HG02938 (cell line): ENCODE measurements around the gene COPB2.
A peak's percentile ranks its signal among the peaks of the same experiment; 100 is the strongest.
"Not testable (repeated sequence)": the region's sequence is repeated elsewhere in the genome, so short reads cannot be mapped to it uniquely, and the experiment has no call there.

Experiments
- ATAC-seq: cut with Tn5 transposase; IDR thresholded peaks from one replicate; pipeline ENCODE4 v1.9.1; 2021; ENCODE audit warnings: mild to moderate bottlenecking, moderate library complexity; ENCODE audit not compliant: unreplicated experiment

COPB2 gene

DNA sequence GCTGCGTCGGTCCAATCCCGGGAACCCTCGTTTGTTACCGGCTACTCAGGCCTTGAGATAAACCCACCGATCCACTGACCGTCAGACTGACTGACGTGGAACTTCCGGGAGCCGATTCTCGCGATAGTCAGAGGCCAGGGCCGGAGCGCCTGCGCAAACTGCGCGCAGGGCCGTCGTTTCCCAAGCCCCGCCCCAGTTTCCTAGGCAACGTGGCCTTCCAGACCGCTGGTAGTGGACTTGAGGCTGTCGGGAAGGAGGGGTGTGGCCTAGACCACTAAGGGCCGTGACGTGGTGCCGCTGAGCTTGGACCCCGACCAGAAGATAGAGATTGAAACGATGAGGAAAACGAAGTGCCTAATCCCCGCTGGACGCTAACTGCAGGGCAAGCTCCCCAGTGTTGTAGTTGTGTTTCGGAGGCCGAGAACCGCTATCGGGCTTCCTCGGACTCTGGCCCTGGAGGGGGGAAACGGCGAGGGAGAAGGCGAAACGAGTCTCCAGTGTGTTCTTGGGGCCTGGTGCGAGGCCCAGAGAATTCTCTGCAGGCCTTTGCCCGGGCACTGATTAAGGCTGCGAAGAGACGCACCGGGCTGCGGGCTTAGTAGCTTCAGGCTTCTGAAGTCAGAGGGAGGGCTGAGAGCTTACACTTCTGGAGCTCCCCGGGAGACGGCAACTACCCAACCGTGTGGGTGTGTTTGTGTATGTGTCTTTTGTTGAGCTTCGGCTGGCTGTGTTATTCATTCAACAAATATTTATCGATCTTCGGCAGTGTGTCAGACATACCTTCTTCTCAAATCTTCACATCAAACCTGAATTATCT is at the start of gene COPB2:
Gene COPB2, minus strand, starts transcription at position 96 of the 817 bp plus-strand sequence. CDS start 97 bp downstream, outside the sequence.
- ATAC-seq: peak; percentile 95

DNA sequence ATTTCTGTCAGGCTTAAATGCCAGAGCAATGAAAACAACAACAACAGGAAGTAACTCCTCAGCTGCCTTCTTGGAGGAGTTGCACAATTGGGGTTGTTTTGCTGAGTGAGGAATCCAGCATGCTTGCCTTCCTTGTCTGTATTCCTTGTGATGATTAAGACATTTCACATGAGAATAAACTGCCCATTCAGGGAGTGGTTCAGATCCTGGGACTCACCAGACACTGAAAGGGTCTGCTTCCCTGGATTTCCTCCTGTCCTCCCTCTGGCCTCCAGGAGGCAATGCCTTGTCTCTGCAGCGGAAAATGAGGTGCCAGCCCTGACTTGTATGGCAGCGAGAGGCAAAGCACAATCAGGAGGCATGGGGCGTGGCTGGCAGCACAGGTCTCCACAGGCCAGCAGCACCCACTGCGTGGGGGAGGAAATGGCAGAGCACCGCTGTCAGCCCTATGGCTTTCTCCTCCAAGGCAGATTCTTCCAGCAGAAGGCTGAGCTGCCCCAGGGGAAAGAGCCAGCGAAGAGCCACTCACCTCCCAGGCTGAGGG is 45.4 kb upstream of the COPB2 start:
- no peak for ATAC-seq

DNA sequence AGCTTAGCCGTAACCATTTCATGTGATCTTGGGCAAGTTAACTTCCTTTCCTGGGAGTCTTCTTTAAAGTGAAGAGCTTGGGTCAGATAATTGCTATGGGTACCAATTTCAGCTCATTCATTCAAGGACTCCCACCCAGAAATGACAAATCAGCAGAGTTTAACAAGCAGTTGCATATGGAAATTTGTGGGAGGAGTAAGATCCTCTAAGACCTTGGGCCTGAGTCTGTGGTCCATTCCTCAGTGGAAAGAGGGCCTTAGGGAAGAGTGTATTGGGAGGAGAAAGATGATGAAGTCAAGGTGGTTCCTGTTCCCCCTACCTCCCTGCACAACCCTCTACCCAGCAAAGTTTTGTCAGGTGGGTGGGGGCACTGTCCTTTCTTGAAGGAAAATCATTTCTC is 44.8 kb upstream of the COPB2 start:
- no peak for ATAC-seq

DNA sequence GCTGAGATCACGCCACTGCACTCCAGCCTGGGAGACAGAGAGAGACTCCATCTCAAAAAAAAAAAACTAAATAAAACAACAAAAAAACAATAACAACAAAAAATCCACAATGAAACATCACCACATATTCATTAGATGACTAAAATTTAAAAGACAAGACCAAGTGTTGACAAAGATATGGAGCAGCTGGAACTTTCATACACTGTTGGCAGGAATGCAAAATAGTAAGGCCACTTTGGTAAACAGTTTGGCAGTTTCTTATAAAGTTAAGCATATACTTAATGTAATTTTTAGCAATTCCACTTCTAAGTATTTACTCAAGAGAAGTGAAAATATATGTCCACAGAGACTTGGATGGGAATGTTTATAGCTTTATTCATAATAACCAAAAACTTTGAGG is 43.6 kb upstream of the COPB2 start:
- ATAC-seq: no peak

DNA sequence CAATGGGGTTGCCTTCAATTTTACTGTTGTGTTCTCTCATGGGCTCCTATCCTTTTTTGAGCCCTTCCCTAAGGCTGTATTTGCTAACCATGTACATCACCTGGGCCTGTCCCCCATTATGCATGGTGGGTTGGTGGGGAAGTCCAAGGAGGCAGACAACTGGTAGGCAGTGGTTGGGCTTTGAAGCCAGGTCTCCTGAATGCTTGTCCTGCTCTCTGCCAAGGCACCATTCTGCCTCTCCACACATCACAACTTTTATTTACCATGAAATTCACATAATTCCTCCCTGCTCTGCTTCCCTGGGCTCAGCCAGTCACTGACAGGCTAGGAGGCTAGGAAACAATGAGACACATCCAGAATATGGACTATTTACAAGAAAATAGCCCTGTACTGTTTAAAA is 41.0 kb upstream of the COPB2 start:
- no peak for ATAC-seq

DNA sequence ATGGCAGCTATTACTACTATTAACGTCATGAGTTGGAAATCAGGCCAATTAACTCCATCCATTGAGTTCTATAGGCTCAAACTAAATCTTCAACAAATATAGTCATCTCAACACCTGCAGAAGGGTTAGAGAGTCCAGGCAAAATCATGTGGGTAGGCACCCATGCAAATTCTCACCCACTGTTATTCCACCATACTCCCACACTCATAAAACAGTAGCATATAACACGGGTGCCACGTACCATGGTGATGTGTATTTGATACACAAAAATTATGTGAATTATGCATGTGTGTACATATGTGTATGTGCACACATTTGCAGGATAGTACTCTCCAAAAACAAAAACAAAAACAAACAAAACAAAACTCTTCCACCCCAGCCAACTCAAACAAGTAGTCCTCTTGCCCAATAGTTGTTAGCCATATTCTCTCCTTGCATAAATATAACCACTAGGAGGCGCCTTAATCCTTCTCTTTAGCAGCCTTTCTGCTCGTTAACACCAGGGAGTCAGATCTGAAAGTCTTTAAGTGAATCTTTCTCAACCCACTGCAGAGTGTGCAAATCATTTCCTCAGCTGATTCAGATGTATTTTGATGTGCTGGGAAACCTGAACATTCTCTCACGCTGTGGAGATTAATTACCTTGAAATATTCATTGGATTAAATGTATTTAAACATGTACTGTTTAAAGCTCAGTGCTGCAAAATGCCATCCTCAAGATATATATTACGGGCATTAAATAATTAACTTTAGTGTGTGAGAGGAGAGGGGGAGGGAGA is 38.0 kb upstream of the COPB2 start:
- peak; percentile 86 for ATAC-seq

DNA sequence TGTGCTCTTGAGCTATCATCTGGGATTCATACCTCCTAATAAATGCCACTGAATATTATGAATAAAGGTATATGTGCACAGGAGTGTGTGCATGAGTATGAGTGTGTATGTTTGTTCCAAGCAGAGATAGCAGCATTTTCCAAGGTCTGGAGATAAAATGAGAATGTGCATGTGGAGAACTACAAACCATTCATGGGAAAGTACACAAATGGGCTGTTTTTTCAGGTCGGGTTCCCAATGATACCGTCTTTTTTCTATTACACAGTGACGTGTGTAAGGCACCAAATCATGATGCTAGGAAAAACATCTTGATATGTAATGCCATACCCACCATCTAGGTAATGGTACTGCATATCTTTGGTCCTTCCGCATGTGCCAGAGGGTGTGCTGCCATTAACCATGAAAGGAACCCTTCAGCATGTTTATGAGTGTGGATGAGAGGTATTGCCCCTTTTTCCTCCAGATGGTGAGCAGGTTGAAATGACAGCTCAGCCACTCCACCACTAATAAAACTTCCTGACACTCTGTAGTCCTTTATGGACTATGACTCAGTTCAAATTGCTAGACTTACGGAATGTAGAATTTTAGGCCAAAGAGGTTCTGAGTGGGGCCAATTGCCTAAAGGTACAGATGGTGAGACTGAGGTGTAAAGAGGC is 36.4 kb upstream of the COPB2 start:
- no peak for ATAC-seq

DNA sequence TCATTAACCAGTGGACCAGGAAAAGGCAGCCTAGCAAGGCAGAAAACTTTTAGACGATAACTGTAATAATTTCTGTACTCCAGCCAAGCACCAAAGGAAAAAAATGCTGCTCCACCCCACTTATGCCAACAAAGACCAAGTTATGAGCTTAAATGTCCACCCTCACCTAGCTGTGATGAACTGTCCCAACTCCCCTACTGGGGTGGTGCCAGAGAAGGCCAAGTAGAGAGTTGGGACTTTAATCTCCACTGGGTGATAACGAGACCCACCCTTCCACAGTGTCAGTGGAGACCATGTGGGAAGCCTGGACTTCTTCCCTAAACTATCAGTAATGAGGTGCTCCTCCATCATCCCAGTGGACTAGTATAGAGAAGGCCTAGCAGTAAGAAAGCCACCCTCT is 33.8 kb upstream of the COPB2 start:
- no peak for ATAC-seq

DNA sequence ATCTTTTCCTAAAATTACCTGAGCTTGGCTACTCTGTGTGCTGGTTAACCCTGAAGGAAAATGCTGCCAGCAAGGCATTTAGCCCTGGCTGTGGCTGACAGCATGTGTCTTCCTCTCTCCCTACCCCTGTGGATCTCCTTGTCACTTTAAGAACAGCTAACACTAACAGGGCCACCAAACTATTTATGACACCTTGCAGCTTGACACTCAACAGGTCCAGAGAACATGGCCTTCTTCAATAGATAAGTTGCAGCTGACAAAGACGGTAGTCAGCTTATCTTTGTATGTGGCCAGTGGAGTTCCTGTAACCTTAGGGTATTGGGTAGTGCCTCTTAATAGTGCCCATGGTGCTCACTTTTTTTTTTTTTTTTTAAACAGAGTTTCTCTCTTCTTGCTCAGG is 32.0 kb upstream of the COPB2 start:
- no peak for ATAC-seq

DNA sequence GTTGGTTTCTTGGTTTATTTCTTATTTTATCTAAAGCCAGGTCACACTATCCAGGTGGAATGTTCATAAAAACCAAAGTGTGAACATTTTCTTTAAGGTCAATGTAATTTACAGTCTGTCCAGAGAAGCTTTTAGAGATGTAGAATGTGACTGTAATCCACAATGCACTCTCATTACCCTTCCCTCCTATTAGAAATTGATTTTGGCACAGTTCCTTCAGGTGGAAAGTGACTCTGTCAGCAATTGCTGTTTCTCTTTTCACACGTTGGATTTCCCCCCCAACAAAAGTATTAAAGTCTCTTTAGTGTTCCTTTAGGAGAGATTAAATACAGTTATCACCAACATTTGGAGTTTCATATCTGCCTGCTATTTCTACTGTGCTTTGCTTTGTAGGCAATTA is 31.6 kb upstream of the COPB2 start:
- no peak for ATAC-seq

DNA sequence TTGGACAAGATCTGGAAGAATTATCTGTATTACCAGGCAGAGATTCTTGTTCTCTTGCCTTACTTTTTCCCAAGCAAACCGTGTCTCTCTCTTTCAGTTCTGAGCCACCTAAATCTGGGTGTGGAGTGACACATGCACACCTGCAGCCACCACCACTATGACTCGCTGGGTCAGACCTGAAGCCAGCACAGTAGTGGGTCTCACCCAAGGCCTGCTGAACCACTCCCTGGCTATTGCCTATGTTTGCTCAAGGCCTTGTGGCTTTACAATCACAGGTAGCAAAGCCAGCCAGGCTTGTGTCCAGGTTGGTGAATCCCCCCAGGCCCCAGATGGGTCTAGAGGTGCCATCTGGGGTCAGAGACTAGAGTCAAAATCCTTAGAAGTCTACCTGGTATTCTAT is 28.7 kb upstream of the COPB2 start:
- no peak for ATAC-seq

DNA sequence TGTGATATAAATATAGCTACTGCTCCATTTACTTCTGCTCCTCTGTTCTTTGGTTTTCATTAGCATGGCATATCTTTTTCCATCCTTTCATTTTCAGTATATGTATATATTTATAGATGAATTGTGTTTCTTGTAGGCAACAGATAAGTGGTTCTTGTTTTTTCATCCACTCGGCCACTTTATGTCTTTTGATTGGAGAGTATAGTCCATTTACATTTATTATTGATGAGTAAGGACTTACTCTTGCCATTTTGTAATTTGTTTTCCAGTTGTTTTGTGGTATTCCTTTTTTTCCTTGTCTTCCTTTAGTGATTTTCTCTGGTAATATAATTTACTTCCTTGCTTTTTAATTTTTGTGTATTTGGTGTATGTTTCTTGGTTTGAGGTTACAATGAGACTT is 26.8 kb upstream of the COPB2 start:
- no peak for ATAC-seq

DNA sequence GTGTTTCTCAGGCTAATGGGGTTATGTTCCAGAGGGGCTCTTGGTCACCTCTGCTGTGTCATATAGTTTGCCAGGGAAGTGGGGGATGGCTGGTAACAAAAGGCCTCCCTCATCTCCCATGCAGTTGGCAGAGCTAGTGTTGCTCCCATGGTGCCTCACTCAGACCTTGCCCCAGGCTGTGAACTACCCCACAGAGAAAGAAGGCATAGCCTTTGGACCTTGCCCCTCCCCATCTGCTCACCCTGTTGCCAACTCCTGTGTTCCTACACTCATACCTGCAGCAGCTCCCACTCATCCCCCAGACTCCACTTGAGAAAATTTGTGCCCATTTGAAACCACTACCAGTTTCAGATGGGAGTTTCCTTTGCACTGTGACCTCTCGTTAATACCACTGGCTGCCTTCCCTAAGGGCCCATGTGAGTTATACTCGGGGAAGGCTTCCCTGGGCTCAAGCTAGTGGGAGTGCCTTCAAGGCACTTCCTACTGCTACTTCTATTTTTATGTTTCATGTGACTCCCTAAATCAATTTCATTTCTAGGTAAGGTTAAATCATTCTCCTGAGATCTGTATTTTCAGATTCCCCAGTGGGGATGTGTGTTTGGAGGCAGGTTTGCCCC is 25.3 kb upstream of the COPB2 start:
- ATAC-seq: no peak

DNA sequence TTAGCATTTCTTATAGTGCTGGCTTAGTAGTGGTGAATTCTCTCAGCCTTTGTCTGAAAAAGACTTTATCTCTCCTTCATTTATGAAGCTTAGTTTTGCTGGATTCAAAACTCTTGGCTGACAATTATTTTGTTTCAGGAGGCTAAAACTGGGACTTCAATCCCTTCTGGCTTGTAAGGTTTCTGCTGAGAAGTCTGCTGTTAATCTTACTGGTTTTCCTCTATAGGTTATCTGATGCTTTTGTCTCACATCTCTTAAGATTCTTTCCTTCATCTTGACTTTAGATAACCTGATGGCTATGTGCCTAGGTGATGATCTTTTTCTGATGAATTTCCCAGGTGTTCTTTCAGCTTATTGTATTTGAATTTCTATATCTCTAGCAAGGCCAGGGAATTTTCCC is 23.4 kb upstream of the COPB2 start:
- ATAC-seq: not testable (repeated sequence)

DNA sequence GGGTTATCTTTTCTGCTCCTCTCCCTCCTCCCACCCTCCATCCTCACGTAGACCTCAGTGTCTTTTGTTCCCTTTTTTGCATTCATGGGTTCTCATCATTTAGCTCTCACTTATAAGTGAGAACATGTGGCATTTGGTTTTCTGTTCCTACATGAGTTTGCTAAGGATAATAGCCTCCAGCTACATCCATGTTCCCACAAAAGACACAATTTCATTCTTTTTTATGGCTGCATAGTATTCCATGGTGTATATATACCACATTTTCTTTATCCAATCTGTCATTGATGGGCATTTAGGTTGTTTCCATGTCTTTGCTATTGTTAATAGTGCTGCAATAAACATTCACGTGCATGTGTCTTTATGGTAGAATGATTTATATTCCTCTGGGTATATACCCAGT is 11.7 kb upstream of the COPB2 start:
- not testable (repeated sequence) for ATAC-seq

DNA sequence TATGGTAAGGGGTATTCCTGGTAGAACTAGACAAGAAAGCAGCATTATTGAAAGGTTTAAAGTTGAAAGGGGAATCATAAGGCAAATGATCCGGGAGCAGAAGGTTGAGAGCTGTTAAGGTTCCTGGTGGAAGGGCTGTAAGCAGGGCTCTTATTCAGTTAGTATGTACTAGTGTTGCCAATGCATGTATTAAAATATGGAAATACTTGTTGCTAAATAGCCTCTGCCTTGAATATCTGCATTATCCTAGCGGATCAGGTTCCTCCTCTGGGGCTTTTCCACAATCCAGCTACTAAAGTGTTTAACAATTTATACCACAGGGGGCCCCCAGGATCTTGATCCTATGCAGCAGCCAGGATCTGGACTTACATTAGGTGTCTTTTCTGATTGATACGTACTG is 7.3 kb upstream of the COPB2 start:
- ATAC-seq: no peak

DNA sequence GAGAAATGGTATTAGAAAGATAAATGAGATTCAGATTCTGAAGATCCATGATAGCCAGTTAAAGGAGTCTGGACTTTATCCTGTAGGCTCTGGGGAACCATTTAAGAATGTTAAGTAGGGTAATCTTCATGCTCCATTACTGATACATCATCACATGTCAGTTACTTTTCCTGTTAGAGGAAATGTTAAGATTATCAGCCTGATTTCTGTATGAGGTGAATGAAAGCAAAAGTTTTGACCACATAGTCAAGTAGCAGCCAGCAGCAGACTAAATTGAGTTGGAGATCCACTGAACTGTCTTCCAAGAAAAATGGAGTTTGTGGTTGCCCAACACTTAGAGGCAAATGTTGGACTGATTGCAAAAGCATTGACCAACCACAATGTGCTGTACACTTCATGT is 4.7 kb upstream of the COPB2 start:
- ATAC-seq: no peak

DNA sequence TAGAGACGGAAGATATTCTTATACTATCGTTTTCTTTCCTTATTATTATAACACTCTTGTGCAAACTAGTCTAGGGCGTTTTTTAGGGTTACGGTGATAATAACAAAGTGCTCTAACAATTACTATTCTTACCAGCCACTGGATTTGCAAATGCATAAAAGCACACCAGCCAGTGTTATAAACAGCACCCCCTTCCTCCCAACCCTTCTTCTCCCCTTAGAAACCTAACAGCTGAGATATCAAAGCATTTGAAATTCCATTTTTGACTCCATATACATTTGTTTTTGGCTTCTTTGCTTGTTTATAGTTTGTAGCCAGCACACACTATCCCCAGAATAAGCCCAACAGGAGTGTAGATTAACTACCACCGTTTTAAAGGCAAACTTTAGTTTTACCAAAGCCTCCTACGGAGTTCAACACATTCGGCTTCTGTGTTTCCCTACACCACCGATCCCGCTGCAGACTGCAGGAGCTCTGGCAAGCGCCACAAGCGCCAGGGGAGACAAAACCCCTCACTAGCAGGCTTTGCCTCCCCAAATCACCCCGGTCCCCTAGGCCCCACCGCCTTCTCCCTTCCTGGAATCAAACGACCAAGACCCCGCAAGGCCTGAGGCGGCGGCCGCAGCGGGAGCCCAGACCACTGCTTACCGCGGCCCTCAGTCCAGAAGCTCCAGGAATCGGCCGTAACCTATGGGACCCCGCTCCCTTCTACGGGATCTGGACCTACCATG is 461 bp downstream of the COPB2 start:
- peak; percentile 28 for ATAC-seq

DNA sequence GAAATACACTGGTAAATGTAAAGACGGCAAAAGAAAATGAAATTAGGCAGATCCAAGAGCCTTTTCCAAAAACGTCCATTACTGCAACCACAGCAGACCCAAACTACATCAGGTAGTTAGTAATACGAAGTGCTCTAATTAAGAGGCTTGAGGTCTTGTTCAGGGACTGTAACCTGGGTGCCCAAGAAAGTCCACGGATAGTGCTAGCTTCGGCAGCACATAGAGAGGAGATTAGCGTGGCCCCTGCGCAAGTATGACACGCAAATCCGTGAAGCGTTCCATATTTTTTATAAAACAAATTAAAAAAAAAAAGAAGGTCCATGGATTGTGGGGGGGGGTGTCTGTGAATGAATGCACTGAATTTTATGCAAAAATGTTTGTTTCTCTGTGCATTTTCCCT is 1.4 kb downstream of the COPB2 start:
- no peak for ATAC-seq

DNA sequence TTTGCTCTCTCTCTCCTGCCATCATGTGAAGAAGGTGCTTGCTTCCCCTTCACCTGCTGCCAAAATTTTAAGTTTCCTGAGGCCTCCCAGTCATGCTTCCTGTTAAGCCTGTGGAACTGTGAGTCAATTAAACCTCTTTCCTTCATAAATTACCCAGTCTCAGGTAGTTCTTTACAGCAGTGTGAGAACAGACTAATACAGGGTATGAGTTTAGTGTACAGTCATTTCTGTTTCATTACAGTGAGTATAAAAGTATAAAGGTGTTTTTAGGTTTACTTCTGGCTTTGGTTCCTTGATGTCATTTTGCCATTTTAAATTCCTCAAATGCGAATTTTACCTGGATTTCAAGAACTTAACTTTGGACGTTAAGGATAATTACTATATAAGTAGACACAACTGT is 7.2 kb downstream of the COPB2 start:
- ATAC-seq: not testable (repeated sequence)
